H1 (cell line): Measurements from ENCODE around the gene ZNF394. TPM values are rescaled to one million over a fixed set of nuclear protein-coding genes. Genes with fewer than 3 reads are reported as not detected.

Experiments
- BACH1 ChIP-seq: IDR thresholded peaks from 2 replicates; pipeline ENCODE4 v1.6.1; 2012; ENCODE audit warnings: low read length, improper control_type of control experiment
- BCL11A ChIP-seq, 2 experiments: IDR thresholded peaks; one replicate each; pipeline ENCODE4 v1.6.1; 2011; ENCODE audit warnings: low read depth in 2 of 2, low read length in 2 of 2, mild to moderate bottlenecking in 2 of 2
- CHD2 ChIP-seq: IDR thresholded peaks from 2 replicates; pipeline ENCODE4 v1.6.1; 2012; ENCODE audit warnings: low read length, improper control_type of control experiment
- EZH2 ChIP-seq: fragments of 200-600 bp; sonication (generic); IDR thresholded peaks from 2 replicates; pipeline ENCODE4 v1.7.1; 2012; ENCODE audit warnings: low read depth, mild to moderate bottlenecking, moderate library complexity, low read length, inconsistent platforms; ENCODE audit not compliant: severe bottlenecking
- FOSL1 ChIP-seq: IDR thresholded peaks from 2 replicates; pipeline ENCODE4 v1.6.1; 2011; ENCODE audit warnings: mild to moderate bottlenecking, low read depth, low read length, moderate library complexity; ENCODE audit not compliant: insufficient read depth
- HDAC6 ChIP-seq: IDR thresholded peaks from one replicate; pipeline ENCODE4 v1.7.1; 2012; ENCODE audit warnings: low read depth, mild to moderate bottlenecking, inconsistent platforms, low read length, moderate library complexity
- JUND ChIP-seq: IDR thresholded peaks from 2 replicates; pipeline ENCODE4 v1.6.1; 2011; ENCODE audit warnings: mild to moderate bottlenecking, improper control_type of control experiment, low read length
- KDM1A ChIP-seq: fragments of 200-600, 300-600 bp; sonication (generic); IDR thresholded peaks from 2 replicates; pipeline ENCODE4 v1.7.1; 2016; ENCODE audit warnings: mild to moderate bottlenecking, low read length, borderline replicate concordance
- KDM5A ChIP-seq: fragments of 200-600 bp; IDR thresholded peaks from 2 replicates; pipeline ENCODE4 v1.7.1; 2012; ENCODE audit warnings: mild to moderate bottlenecking, low read length, inconsistent platforms, mixed read lengths
- NRF1 ChIP-seq: IDR thresholded peaks from 2 replicates; pipeline ENCODE4 v1.6.1; 2011; ENCODE audit warnings: mild to moderate bottlenecking, low read depth, low read length, improper control_type of control experiment
- PHF8 ChIP-seq: fragments of 200-600 bp; sonication (generic); conservative IDR thresholded peaks from 2 replicates; pipeline ENCODE4 v1.7.1; 2012; ENCODE audit warnings: low read depth, mild to moderate bottlenecking, inconsistent platforms, low read length, moderate library complexity
- POLR2A ChIP-seq, 2 experiments: IDR thresholded peaks; 1 replicate in 1 of 2; 2 replicates in 1 of 2; pipeline ENCODE4 v1.6.1; 2011; ENCODE audit warnings: low read depth in 2 of 2, low read length in 2 of 2, mild to moderate bottlenecking in 2 of 2; ENCODE audit errors: control extremely low read depth in 1 of 2
- POLR2AphosphoS5 ChIP-seq: IDR thresholded peaks from 2 replicates; pipeline ENCODE4 v1.6.1; 2011; ENCODE audit warnings: low read depth, low read length
- POU5F1 ChIP-seq: IDR thresholded peaks from 2 replicates; pipeline ENCODE4 v1.6.1; 2011; ENCODE audit warnings: low read depth, mild to moderate bottlenecking, low read length, moderate library complexity
- SAP30 ChIP-seq: fragments of 300-600 bp; sonication (generic); IDR thresholded peaks from 2 replicates; pipeline ENCODE4 v1.7.1; 2012; ENCODE audit warnings: low read length, moderate library complexity, mild to moderate bottlenecking, inconsistent platforms; ENCODE audit not compliant: insufficient read depth, insufficient replicate concordance
- SIN3A ChIP-seq, 2 experiments: IDR thresholded peaks in 1 of 2; conservative IDR thresholded peaks in 1 of 2; 2 replicates each; pipeline ENCODE4 v1.6.1; 2011 to 2012; ENCODE audit warnings: low read length in 2 of 2, improper control_type of control experiment in 1 of 2, low read depth in 1 of 2, mild to moderate bottlenecking in 1 of 2
- SIX5 ChIP-seq: IDR thresholded peaks from 2 replicates; pipeline ENCODE4 v1.6.1; 2011; ENCODE audit warnings: mild to moderate bottlenecking, low read depth, low read length
- SP1 ChIP-seq: IDR thresholded peaks from 2 replicates; pipeline ENCODE4 v1.6.1; 2011; ENCODE audit warnings: low read depth, low read length
- TCF12 ChIP-seq: IDR thresholded peaks from 2 replicates; pipeline ENCODE4 v1.6.1; 2011; ENCODE audit warnings: low read depth, mild to moderate bottlenecking, low read length
- YY1 ChIP-seq: IDR thresholded peaks from 2 replicates; pipeline ENCODE4 v1.6.1; 2011; ENCODE audit warnings: low read depth, mild to moderate bottlenecking, low read length
- polyA plus RNA-seq, 7 experiments: library from polyadenylated mRNA; depleted of rRNA in 3 of 7; stranded (reverse) in 5 of 7; unstranded in 2 of 7; fragments of >200 nt in 5 of 7; fragments of 200-250 nt in 2 of 7; gene quantifications; 1 replicate in 5 of 7; 2 replicates in 1 of 7; 4 replicates in 1 of 7; pipeline versions ENCODE4 v1.2.1 to v1.2.3, GENCODE V29; 2011 to 2013; ENCODE audit warnings: missing spikeins in 2 of 7, mixed read lengths in 2 of 7
- total RNA-seq: library from RNA; stranded (reverse); fragmentation: NEBNext Ultra II Directional; extraction: Animal tissue kit (Norgen Biotek cat#: 25700); gene quantifications from 2 replicates; pipeline ENCODE4 v1.2.1, GENCODE V29; 2021
- TF ChIP-seq, protein P1 (sequence below), 3 experiments: IDR thresholded peaks; 1 replicate in 2 of 3; 2 replicates in 1 of 3; pipeline versions ENCODE4 v1.5.1 to v1.6.1; 2011; ENCODE audit warnings: low read length in 3 of 3, mild to moderate bottlenecking in 3 of 3, inconsistent platforms in 2 of 3, low read depth in 1 of 3, moderate library complexity in 1 of 3; ENCODE audit not compliant: insufficient read depth in 1 of 3; ENCODE audit errors: control extremely low read depth in 1 of 3
- TF ChIP-seq, protein P2 (sequence below): IDR thresholded peaks from 2 replicates; pipeline ENCODE4 v1.6.1; 2011; ENCODE audit warnings: low read length, improper control_type of control experiment

The ZNF394 gene
- total and polyA plus RNA-seq, 2 of the 8 experiments (the other 6 are each of a cell fraction or from before 2014, with no cell fraction given) = 6.6 to 19.3 TPM

DNA sequence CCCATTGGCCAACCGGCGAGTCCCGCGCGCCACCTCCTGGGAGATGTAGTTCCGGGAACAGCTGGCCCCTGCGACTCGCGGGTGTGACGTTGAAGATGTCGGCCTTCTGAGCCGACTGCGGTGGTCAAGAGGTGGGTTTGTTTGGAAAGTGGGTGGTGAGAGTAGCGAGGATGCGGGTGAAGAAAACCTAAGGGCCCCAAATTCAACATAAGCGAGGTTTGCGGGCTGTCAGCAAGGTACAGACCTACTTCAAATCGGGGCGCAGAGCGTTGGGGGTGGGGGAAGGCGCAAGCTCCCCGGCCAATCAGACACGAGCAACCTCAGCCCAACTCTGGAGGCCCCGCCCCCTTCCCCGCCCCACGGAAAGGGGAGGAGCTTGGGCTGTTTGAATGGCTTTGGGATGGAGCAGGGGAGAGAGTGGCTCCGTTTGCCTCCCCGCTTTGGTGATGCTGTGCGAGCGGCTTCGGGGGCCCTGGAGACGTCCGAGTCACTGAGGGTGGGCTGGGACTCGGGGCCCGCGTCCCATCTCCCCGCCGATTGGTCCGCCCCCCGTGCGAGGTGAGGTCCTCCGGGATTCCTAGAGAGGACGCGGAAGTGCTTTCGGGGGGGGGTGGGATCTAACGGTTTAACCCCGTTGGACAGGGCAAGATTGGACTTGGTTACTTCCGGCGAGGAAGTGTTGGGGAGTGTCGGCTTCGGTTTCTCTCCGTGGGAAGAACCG lies 4.7 kb upstream of the ZNF394 start, which contains the start of gene ZKSCAN5 (continued):
- TF ChIP-seq, protein P1, sequence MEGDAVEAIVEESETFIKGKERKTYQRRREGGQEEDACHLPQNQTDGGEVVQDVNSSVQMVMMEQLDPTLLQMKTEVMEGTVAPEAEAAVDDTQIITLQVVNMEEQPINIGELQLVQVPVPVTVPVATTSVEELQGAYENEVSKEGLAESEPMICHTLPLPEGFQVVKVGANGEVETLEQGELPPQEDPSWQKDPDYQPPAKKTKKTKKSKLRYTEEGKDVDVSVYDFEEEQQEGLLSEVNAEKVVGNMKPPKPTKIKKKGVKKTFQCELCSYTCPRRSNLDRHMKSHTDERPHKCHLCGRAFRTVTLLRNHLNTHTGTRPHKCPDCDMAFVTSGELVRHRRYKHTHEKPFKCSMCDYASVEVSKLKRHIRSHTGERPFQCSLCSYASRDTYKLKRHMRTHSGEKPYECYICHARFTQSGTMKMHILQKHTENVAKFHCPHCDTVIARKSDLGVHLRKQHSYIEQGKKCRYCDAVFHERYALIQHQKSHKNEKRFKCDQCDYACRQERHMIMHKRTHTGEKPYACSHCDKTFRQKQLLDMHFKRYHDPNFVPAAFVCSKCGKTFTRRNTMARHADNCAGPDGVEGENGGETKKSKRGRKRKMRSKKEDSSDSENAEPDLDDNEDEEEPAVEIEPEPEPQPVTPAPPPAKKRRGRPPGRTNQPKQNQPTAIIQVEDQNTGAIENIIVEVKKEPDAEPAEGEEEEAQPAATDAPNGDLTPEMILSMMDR (IDR thresholded peaks at IDR 0.05; ENCODE audit: control extremely low read depth in 1 of 3, insufficient read depth in 1 of 3, low read depth in 1 of 3, low read length in 3 of 3) = no peak
- TF ChIP-seq SP1 (peak; percentile 68), SAP30 (peak; percentile 84), SIX5 (peak; percentile 65), POLR2A (IDR thresholded peaks at IDR 0.05; ENCODE audit: control extremely low read depth in 1 of 2, low read depth in 2 of 2, low read length in 2 of 2) (peak; percentile 78 to 83), NRF1 (no peak), POU5F1 (no peak), BACH1 (no peak), CHD2 (peak; percentile 90), KDM1A (no peak), YY1 (0 out of 2 replicates have a peak, but pooled peaks have one; percentile 32), HDAC6 (no peak), EZH2 (no peak), POLR2AphosphoS5 (peak; percentile 86), KDM5A (0 out of 2 replicates have a peak, but pooled peaks have one; percentile 43), JUND (no peak), PHF8 (peak; percentile 78), FOSL1 (no peak), TCF12 (peak; percentile 38; the same call in 1 of the 2 replicates), BCL11A (IDR thresholded peaks at IDR 0.05; ENCODE audit: low read depth in 2 of 2, low read length in 2 of 2) (no peak), SIN3A (conservative IDR thresholded peaks at IDR 0.05 in 1 of 2, IDR thresholded peaks at IDR 0.05 in 1 of 2; ENCODE audit: low read depth in 1 of 2, low read length in 2 of 2) (peak; percentile 85 to 90; a peak in 3 of 4 replicates)
- TF ChIP-seq, protein P2, sequence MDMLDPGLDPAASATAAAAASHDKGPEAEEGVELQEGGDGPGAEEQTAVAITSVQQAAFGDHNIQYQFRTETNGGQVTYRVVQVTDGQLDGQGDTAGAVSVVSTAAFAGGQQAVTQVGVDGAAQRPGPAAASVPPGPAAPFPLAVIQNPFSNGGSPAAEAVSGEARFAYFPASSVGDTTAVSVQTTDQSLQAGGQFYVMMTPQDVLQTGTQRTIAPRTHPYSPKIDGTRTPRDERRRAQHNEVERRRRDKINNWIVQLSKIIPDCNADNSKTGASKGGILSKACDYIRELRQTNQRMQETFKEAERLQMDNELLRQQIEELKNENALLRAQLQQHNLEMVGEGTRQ = no peak
